ENCODE data around the gene ELP2. TPM values are rescaled to one million over a fixed set of nuclear protein-coding genes. Genes with fewer than 3 reads are reported as not detected.
A peak's percentile ranks its signal among the peaks of the same experiment; 100 is the strongest.

The ELP2 gene
- total and polyA plus RNA-seq, 2 donors (not counting 3 experiments of a cell fraction or from before 2014, with no cell fraction given), result 37.8 to 90.5 TPM

DNA sequence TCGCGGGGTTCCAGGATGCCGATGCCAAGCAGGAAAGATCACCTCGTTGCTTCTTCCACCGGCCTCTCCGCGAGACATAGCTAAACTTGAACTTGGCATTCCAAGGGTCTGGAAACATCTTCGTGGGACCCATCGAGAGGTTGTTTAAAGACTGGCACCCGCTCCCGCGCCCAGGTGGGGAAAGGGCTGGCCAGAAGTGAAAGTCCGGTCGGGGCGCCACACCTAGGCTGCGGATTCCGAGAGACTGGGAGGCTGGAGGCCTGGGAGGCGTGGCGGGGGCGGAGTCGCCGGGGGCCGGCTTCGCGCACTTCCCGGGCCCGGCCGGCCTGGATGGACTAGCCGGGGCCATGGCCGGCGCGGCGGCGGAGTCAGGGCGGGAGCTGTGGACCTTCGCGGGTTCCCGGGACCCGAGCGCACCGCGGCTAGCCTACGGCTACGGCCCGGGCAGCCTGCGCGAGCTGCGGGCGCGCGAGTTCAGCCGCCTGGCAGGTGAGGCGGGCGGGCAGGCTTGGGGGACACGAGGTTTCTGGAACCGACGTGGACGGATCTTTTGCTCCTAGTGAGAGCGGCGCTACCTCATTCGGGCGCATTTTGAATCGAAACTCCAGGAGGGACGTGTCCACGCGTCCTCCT, 57.6 kb downstream of the ELP2 start, which contains the start of gene MOCOS:
Gene MOCOS (plus strand): TSS at position 305 of the 633 bp plus-strand sequence. CDS start 43 bp downstream, at position 348.
- Histone ChIP-seq H3K4me3 (replicated peaks in 1 of 3; ENCODE audit: insufficient read depth in 1 of 3, low read depth in 1 of 3, low read length in 3 of 3) (peak within 1 kb of the TSS; percentile 49 to 79 (median 59)), H3K9me3 (replicated peaks; ENCODE audit: control insufficient read depth, insufficient read depth, low read length) (no peaks in the 10 kb centered on the region), H3K36me3 (ENCODE audit: control insufficient read depth in 2 of 2, extremely low read depth in 1 of 2, insufficient read depth in 2 of 2, low read length in 2 of 2) (no peaks in the 10 kb centered on the region), H3K4me1 (ENCODE audit: control insufficient read depth, extremely low read depth, insufficient read depth, low read length) (peaks cover 4% of the 10 kb centered on the region), H3K9me1 (replicated peaks; ENCODE audit: control insufficient read depth, extremely low read depth, insufficient read depth, low read length) (no peaks in the 10 kb centered on the region), H3K27ac (ENCODE audit: insufficient read depth, low read depth, low read length) (no peak within 1 kb of the TSS), H3K27me3 (ENCODE audit: control insufficient read depth in 2 of 2, insufficient read depth in 2 of 2, low read length in 2 of 2) (peaks cover 0 to 8% of the 10 kb centered on the region in 2 experiments), H3K79me2 (ENCODE audit: control insufficient read depth, insufficient read depth, low read length) (no peaks in the 10 kb centered on the region), H4K20me1 (replicated peaks; ENCODE audit: control insufficient read depth, extremely low read depth, insufficient read depth, low read length) (no peaks in the 10 kb centered on the region), H2AFZ (ENCODE audit: low read depth, low read length) (peak within 1 kb of the TSS; percentile 83), H3K4me2 (ENCODE audit: insufficient read depth, low read length) (peak within 1 kb of the TSS; percentile 72), H3K9ac (replicated peaks; ENCODE audit: extremely low read depth, insufficient read depth, low read length) (peak within 1 kb of the TSS; percentile 56)
- TF ChIP-seq MYC (IDR thresholded peaks at IDR 0.05; ENCODE audit: low read depth, low read length) (no peak), POLR2AphosphoS5 (IDR thresholded peaks at IDR 0.05; ENCODE audit: insufficient read depth, low read depth, low read length) (peak; percentile 24), GATA2 (IDR thresholded peaks at IDR 0.05; ENCODE audit: insufficient read depth, insufficient read length, low read depth, low read length) (no peak), POLR2A (IDR thresholded peaks at IDR 0.05; ENCODE audit: low read depth, low read length) (no peak), FOS (IDR thresholded peaks at IDR 0.05; ENCODE audit: borderline replicate concordance, insufficient read depth, low read length) (no peak)
- TF ChIP-seq, protein P1, sequence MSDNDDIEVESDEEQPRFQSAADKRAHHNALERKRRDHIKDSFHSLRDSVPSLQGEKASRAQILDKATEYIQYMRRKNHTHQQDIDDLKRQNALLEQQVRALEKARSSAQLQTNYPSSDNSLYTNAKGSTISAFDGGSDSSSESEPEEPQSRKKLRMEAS (IDR thresholded peaks at IDR 0.05; ENCODE audit: insufficient read depth, insufficient read length), result no peak
- TF ChIP-seq, protein P2, sequence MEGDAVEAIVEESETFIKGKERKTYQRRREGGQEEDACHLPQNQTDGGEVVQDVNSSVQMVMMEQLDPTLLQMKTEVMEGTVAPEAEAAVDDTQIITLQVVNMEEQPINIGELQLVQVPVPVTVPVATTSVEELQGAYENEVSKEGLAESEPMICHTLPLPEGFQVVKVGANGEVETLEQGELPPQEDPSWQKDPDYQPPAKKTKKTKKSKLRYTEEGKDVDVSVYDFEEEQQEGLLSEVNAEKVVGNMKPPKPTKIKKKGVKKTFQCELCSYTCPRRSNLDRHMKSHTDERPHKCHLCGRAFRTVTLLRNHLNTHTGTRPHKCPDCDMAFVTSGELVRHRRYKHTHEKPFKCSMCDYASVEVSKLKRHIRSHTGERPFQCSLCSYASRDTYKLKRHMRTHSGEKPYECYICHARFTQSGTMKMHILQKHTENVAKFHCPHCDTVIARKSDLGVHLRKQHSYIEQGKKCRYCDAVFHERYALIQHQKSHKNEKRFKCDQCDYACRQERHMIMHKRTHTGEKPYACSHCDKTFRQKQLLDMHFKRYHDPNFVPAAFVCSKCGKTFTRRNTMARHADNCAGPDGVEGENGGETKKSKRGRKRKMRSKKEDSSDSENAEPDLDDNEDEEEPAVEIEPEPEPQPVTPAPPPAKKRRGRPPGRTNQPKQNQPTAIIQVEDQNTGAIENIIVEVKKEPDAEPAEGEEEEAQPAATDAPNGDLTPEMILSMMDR (IDR thresholded peaks at IDR 0.05; ENCODE audit: extremely low read depth in 1 of 2, insufficient read depth in 1 of 2, low read depth in 1 of 2, low read length in 2 of 2), result no peak
- peak; percentile 77 for FAIRE-seq
- intact Hi-C loops (cut with micrococcal nuclease) (loop anchor here (1.0 to 5.0 kb wide), 3 partner anchors 58 to 120 kb away; partner anchors contain the start of genes ELP2, FHOD3, RPRD1A and SLC39A6), dilution Hi-C loops (cut with MboI; ENCODE audit: extremely low pct_ligation_motif_present, low sequenced_read_pairs) (no loop called here)
- POLR2A ChIA-PET, result interaction anchor here (2.1 kb wide), 1 partner anchor 58 kb away, joined by 6 read pairs; the partner anchor contains the start of gene SLC39A6
- no TSS peak for BruUV-seq (replicated peaks)
- CTCF ChIA-PET, result interaction anchor here (0.8 to 1.3 kb wide), 7 partner anchors 15 to 154 kb away, joined by 3 to 5 read pairs (median 3); partner anchors contain the start of gene ELP2
- DNase-seq (ENCODE audit: low read depth, low spot score), result peak; percentile 39
